Endothelial cell of umbilical vein (primary cell): ENCODE results near the gene DGKD. TPM values are rescaled to one million over a fixed set of nuclear protein-coding genes. Genes with fewer than 3 reads are reported as not detected.

Experiments used
- BruUV-seq: library from RNA; stranded (reverse); fragments of 400-500 nt; replicated peaks from 2 replicates; lab custom pipeline; 2021; lab: Mats Ljungman, UMichigan
- CTCF ChIA-PET: fragments of 300-600, 350-600 bp; sonication (Branson Sonifier 250); formaldehyde crosslinking; loops from one replicate; lab custom pipeline; 2021; ENCODE audit warnings: antibody characterized with exemption, inconsistent platforms; lab: Charles Lee
- POLR2A ChIA-PET: fragments of 300-600, 350-600 bp; sonication (Branson Sonifier 250); formaldehyde crosslinking; loops from one replicate; lab custom pipeline; 2021; ENCODE audit warnings: antibody characterized with exemption, inconsistent platforms; lab: Charles Lee
- DNase-seq: peaks from one replicate; pipeline ENCODE4 v3.0.0-alpha.2; 2011; ENCODE audit warnings: low read depth, low spot score
- FAIRE-seq: peaks from 2 replicates; lab custom pipeline; 2011; peaks lifted over from hg19 to GRCh38; lab: Jason Lieb, UNC
- H2AFZ ChIP-seq: 2 replicates; pipeline ENCODE4 v1.6.0; 2012; ENCODE audit warnings: low read depth, low read length, control low read depth, inconsistent platforms
- H3K27ac ChIP-seq: 2 replicates; pipeline ENCODE4 v1.5.1; 2011; ENCODE audit warnings: low read depth, mild to moderate bottlenecking, control low read depth, low read length, moderate library complexity; ENCODE audit not compliant: insufficient read depth
- H3K27me3 ChIP-seq, 2 experiments: 2 replicates each; pipeline versions ENCODE4 v1.6.0 to v1.6.1; 2011; ENCODE audit warnings: low read length in 2 of 2, mixed read lengths in 1 of 2; ENCODE audit not compliant: control insufficient read depth in 2 of 2, insufficient read depth in 2 of 2
- H3K36me3 ChIP-seq, 2 experiments: 2 replicates in 1 of 2; 3 replicates in 1 of 2; pipeline ENCODE4 v1.5.1; 2011; ENCODE audit warnings: low read length in 2 of 2, mild to moderate bottlenecking in 1 of 2, moderate library complexity in 1 of 2; ENCODE audit not compliant: control insufficient read depth in 2 of 2, insufficient read depth in 2 of 2; ENCODE audit errors: extremely low read depth in 1 of 2
- H3K4me1 ChIP-seq: 3 replicates; pipeline ENCODE4 v1.5.1; 2011; ENCODE audit warnings: mild to moderate bottlenecking, low read length; ENCODE audit not compliant: control insufficient read depth, insufficient read depth; ENCODE audit errors: extremely low read depth
- H3K4me2 ChIP-seq: 2 replicates; pipeline ENCODE4 v1.6.1; 2011; ENCODE audit warnings: low read length, control low read depth, mixed read lengths; ENCODE audit not compliant: insufficient read depth
- H3K4me3 ChIP-seq, 3 experiments: fragments of 200-600 bp in 1 of 3; sonication (generic), shearing (Covaris generic) in 1 of 3; replicated peaks in 1 of 3; 2 replicates each; pipeline ENCODE4 v1.5.1; 2011 to 2016; ENCODE audit warnings: control low read depth in 3 of 3, low read length in 3 of 3, mild to moderate bottlenecking in 2 of 3, inconsistent platforms in 1 of 3, low read depth in 1 of 3, moderate library complexity in 1 of 3; ENCODE audit not compliant: insufficient read depth in 1 of 3
- H3K79me2 ChIP-seq: 2 replicates; pipeline ENCODE4 v1.6.0; 2012; ENCODE audit warnings: low read length, inconsistent platforms; ENCODE audit not compliant: control insufficient read depth, insufficient read depth
- H3K9ac ChIP-seq: replicated peaks from 2 replicates; pipeline ENCODE3; 2011; ENCODE audit warnings: low read length, control low read depth; ENCODE audit not compliant: insufficient read depth; ENCODE audit errors: extremely low read depth
- H3K9me1 ChIP-seq: replicated peaks from 3 replicates; pipeline ENCODE4 v1.6.0; 2011; ENCODE audit warnings: mild to moderate bottlenecking, low read length; ENCODE audit not compliant: control insufficient read depth, insufficient read depth; ENCODE audit errors: extremely low read depth
- H3K9me3 ChIP-seq: replicated peaks from 2 replicates; pipeline ENCODE4 v1.5.1; 2012; ENCODE audit warnings: low read length, inconsistent platforms; ENCODE audit not compliant: control insufficient read depth, insufficient read depth
- H4K20me1 ChIP-seq: replicated peaks from 2 replicates; pipeline ENCODE3; 2011; ENCODE audit warnings: mild to moderate bottlenecking, low read length; ENCODE audit not compliant: control insufficient read depth, insufficient read depth; ENCODE audit errors: extremely low read depth
- EZH2 ChIP-seq: IDR thresholded peaks from 2 replicates; pipeline ENCODE4 v1.6.1; 2012; ENCODE audit warnings: borderline replicate concordance, low read depth, mild to moderate bottlenecking, moderate library complexity, low read length, inconsistent platforms; ENCODE audit not compliant: severe bottlenecking
- FOS ChIP-seq: IDR thresholded peaks from 2 replicates; pipeline ENCODE4 v1.6.1; 2011; ENCODE audit warnings: mild to moderate bottlenecking, low read length, moderate library complexity, borderline replicate concordance; ENCODE audit not compliant: insufficient read depth
- GATA2 ChIP-seq: IDR thresholded peaks from 2 replicates; pipeline ENCODE4 v1.7.0; 2011; ENCODE audit warnings: low read depth, mild to moderate bottlenecking, moderate library complexity, mixed read lengths, low read length; ENCODE audit not compliant: insufficient read length, insufficient read depth
- JUN ChIP-seq: IDR thresholded peaks from 2 replicates; pipeline ENCODE4 v1.6.1; 2011; ENCODE audit warnings: borderline replicate concordance, low read depth; ENCODE audit not compliant: insufficient read length, insufficient read depth
- MYC ChIP-seq: IDR thresholded peaks from one replicate; pipeline ENCODE4 v1.6.1; 2011; ENCODE audit warnings: mild to moderate bottlenecking, low read depth, low read length
- POLR2A ChIP-seq: IDR thresholded peaks from 2 replicates; pipeline ENCODE4 v1.6.1; 2012; ENCODE audit warnings: low read depth, mild to moderate bottlenecking, control low read depth, low read length
- POLR2AphosphoS5 ChIP-seq: IDR thresholded peaks from 2 replicates; pipeline ENCODE4 v1.6.1; 2012; ENCODE audit warnings: low read depth, mild to moderate bottlenecking, control low read depth, low read length, moderate library complexity; ENCODE audit not compliant: insufficient read depth
- dilution Hi-C: fragments of 300-500 bp; cut with MboI; formaldehyde crosslinking; loops from one replicate; pipeline ENCODE4 v1.15.0; 2019; ENCODE audit warnings: low sequenced_read_pairs; ENCODE audit not compliant: extremely low pct_ligation_motif_present
- intact Hi-C: fragments of 100-400 bp; cut with micrococcal nuclease; formaldehyde crosslinking; loops from one replicate; pipeline ENCODE4 v1.10.0; 2022
- polyA plus RNA-seq, 4 experiments: library from polyadenylated mRNA; depleted of rRNA in 3 of 4; stranded (reverse) in 3 of 4; unstranded in 1 of 4; fragments of >200 nt; gene quantifications; 2 replicates each; pipeline versions ENCODE4 v1.2.1 to v1.2.3, GENCODE V29; 2011 to 2012; ENCODE audit warnings: missing spikeins in 1 of 4
- total RNA-seq: library from RNA; stranded (reverse); gene quantifications from 2 replicates; pipeline ENCODE4 v1.2.3, GENCODE V29; 2021
- TF ChIP-seq, protein P1 (sequence below), 2 donors: IDR thresholded peaks; 1 replicate in 1 of 2; 2 replicates in 1 of 2; pipeline ENCODE4 v1.5.1; 2011; ENCODE audit warnings: low read length in 2 of 2, mild to moderate bottlenecking in 2 of 2, moderate library complexity in 2 of 2, control low read depth in 1 of 2, inconsistent platforms in 1 of 2, low read depth in 1 of 2; ENCODE audit not compliant: insufficient read depth in 1 of 2; ENCODE audit errors: extremely low read depth in 1 of 2
- TF ChIP-seq, protein P2 (sequence below): IDR thresholded peaks from 2 replicates; pipeline ENCODE4 v1.6.1; 2011; ENCODE audit not compliant: insufficient read depth, insufficient read length

Gene DGKD
- total and polyA plus RNA-seq, 2 donors (not counting 3 experiments of a cell fraction or from before 2014, with no cell fraction given) = 10.8 to 36.6 TPM

DNA sequence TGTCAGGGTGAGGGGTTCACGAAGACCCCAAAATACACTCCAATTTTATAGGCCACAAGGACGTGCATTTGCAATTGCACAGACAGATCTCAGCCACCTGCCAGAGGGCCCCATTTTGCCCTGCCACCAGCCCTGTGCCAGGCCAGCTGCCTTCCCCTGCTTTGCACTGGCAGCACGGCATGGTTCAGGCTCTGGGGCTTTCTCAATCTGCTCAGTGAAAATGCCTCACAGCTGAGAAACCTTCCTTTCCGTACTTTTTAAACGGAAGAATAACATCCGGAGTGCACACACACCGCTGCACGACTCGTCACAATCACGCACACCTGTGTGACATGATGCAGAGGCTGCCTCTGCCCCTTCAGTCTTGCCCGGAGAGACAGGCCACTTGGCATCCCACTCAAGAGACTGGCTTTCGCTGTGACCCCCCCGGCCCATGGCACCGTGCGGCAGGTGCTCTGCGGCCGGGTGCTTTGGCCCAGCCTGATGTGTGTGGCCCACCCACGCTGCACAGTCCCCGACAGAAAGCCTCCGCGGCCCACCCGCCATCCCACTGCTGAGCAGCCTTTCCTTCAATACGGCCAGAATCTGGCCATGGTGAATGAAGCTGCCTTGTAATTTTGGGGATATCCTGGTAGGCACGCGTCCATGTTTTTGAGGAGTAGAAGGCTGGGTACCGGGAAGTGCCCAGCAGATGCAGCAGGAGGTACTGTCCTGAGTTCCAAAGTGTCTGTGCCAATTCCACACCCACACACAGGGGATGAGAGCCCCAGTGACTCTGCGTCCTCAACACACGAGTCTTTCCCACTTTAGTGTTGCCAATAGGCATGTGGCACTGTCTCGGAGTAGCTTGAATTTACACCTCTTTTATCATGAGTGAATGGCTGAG is 123.5 kb downstream of the DGKD start:
- intact Hi-C loops (no loop called here), dilution Hi-C loops (no loop called here)
- Histone ChIP-seq H4K20me1 (no peaks in the 10 kb centered on the region), H3K4me2 (no peak overlapping the region), H3K36me3 (peaks cover 0 to 6% of the 10 kb centered on the region in 2 experiments), H3K27me3 (no peaks in the 10 kb centered on the region), H2AFZ (no peak overlapping the region), H3K9ac (no peak overlapping the region), H3K4me3 (no peak overlapping the region), H3K79me2 (no peaks in the 10 kb centered on the region), H3K9me3 (no peaks in the 10 kb centered on the region), H3K9me1 (no peaks in the 10 kb centered on the region), H3K27ac (no peak overlapping the region), H3K4me1 (no peaks in the 10 kb centered on the region)
- POLR2A ChIA-PET = no interaction called here
- no TSS peak for BruUV-seq
- TF ChIP-seq MYC (no peak), POLR2A (no peak), FOS (no peak), GATA2 (no peak), POLR2AphosphoS5 (no peak), JUN (no peak), EZH2 (no peak)
- TF ChIP-seq, protein P1, sequence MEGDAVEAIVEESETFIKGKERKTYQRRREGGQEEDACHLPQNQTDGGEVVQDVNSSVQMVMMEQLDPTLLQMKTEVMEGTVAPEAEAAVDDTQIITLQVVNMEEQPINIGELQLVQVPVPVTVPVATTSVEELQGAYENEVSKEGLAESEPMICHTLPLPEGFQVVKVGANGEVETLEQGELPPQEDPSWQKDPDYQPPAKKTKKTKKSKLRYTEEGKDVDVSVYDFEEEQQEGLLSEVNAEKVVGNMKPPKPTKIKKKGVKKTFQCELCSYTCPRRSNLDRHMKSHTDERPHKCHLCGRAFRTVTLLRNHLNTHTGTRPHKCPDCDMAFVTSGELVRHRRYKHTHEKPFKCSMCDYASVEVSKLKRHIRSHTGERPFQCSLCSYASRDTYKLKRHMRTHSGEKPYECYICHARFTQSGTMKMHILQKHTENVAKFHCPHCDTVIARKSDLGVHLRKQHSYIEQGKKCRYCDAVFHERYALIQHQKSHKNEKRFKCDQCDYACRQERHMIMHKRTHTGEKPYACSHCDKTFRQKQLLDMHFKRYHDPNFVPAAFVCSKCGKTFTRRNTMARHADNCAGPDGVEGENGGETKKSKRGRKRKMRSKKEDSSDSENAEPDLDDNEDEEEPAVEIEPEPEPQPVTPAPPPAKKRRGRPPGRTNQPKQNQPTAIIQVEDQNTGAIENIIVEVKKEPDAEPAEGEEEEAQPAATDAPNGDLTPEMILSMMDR (IDR thresholded peaks at IDR 0.05; ENCODE audit: extremely low read depth in 1 of 2, insufficient read depth in 1 of 2, low read depth in 1 of 2, low read length in 2 of 2) = no peak
- TF ChIP-seq, protein P2, sequence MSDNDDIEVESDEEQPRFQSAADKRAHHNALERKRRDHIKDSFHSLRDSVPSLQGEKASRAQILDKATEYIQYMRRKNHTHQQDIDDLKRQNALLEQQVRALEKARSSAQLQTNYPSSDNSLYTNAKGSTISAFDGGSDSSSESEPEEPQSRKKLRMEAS = no peak
- FAIRE-seq = no peak
- no peak for DNase-seq
- CTCF ChIA-PET = no interaction called here
